ENCODE measurements around the gene CAPN9. TPM values are rescaled to one million over a fixed set of nuclear protein-coding genes. Genes with fewer than 3 reads are reported as not detected.
"Not testable (repeated sequence)": the region's sequence is repeated elsewhere in the genome, so short reads cannot be mapped to it uniquely, and the experiment has no call there.

Gene CAPN9
- total RNA-seq, 4 donors from 2014 or later, result not detected

DNA sequence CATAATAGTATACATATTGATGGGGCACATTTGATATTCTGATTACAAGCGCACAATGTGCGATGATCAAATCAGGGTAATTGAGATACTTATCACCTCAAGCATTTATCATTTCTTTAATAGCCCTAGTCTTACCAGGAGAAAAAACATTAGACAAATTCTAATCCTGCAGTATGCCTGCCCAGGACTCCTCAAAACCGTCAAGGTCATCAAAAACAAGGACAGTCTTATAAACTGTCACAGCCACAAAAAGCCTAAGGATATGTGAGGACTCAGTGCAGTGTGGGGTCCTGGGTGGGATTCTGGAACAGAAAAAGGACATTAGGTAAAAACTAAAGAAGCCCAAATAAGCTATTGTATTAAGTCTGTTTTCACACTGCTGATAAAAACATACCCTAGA is 19.1 kb downstream of the CAPN9 start:
- no peaks in the 10 kb centered on the region for H3K9me3 ChIP-seq
- no peak for DNase-seq
- H3K4me1 ChIP-seq, result peaks cover 0 to 4% of the 10 kb centered on the region in 2 donors
- H3K4me3 ChIP-seq (replicated peaks in 1 of 3), result no peak overlapping the region
- TF ChIP-seq POLR2A (IDR thresholded peaks at IDR 0.05), result no peak
- TF ChIP-seq, protein P1, sequence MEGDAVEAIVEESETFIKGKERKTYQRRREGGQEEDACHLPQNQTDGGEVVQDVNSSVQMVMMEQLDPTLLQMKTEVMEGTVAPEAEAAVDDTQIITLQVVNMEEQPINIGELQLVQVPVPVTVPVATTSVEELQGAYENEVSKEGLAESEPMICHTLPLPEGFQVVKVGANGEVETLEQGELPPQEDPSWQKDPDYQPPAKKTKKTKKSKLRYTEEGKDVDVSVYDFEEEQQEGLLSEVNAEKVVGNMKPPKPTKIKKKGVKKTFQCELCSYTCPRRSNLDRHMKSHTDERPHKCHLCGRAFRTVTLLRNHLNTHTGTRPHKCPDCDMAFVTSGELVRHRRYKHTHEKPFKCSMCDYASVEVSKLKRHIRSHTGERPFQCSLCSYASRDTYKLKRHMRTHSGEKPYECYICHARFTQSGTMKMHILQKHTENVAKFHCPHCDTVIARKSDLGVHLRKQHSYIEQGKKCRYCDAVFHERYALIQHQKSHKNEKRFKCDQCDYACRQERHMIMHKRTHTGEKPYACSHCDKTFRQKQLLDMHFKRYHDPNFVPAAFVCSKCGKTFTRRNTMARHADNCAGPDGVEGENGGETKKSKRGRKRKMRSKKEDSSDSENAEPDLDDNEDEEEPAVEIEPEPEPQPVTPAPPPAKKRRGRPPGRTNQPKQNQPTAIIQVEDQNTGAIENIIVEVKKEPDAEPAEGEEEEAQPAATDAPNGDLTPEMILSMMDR (IDR thresholded peaks at IDR 0.05), result no peak
- intact Hi-C loops (cut with DNase I), result no loop called here
- no peaks in the 10 kb centered on the region for H3K36me3 ChIP-seq
- H3K27me3 ChIP-seq, result no peaks in the 10 kb centered on the region
- 91 to 96% methylated on average over 3 of the region's 3 CpGs for WGBS, 2 donors
- H3K27ac ChIP-seq, result no peak overlapping the region

DNA sequence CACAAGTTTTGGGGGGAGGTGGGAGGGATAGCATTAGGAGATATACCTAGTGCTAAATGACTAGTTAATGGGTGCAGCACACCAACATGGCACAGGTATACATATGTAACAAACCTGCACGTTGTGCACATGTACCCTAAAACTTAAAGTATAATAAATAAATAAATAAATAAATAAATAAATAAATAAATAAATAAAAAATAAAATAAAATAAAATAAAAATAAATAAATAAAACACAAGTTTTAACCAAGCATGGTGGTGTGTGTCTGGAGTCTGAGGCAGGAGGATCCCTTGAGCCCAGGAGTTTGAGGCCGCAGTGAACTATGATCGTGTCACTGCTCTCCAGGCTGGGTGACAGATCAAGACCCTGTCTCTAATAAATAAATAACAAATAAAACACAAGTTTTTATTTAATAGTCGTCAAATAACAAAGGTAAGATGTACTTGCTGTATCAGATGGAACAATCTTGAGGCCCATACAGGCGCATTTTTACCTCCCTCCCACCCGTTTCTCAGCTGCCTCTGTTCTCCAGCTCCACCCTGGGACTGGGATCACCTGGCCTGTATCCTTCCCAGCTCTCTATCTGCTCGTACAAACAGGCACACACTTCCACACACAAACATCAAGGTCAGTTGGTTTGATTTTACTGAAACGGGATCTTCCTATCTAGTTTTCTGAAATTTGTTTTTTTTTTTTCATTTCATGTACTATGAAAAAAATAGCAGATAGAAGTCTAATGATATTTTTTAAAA is 20.8 kb downstream of the CAPN9 start:
- 87 to 89% methylated on average over 8 of the region's 8 CpGs for WGBS, 2 donors
- not testable (repeated sequence) for H3K27ac ChIP-seq

DNA sequence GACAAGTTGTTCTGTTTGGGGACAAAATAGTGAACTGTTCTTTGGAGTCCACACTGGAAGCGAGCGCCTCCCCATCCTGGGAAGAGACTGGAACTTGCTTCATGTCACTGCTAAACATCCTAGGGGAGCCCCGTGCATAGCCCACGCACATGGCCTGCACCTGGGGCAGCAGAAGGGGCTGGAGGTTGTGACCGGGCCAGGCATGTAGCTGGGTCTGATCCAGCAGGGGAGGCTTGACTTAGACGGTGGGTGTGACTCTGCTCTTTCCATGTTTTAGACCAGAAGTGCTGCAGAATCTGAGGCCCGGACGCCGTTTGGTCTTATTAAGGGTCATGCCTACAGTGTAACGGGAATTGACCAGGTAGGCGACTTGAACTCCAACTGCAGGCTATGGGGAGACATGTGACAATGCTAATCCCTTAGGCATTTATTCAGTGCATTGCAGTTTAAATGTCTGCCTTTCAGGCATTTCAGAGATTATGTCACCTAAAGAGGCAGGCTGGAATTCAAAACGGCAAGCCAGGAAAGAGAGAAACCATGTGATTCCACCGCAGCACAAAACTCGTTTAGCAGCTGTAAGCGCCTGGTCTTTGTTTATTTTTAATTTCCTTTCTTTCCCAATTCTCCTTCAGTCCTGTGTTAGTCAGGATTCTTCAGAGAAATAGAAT is 21.8 kb downstream of the CAPN9 start:
- Histone ChIP-seq H3K27ac (peak overlapping the region in 2 of 3 donors; percentile 22 to 39), H3K9me3 (no peaks in the 10 kb centered on the region), H3K4me3 (replicated peaks in 1 of 3) (no peak overlapping the region), H3K36me3 (no peaks in the 10 kb centered on the region), H3K27me3 (no peaks in the 10 kb centered on the region), H3K4me1 (peaks cover 4% of the 10 kb centered on the region in 2 donors)
- TF ChIP-seq POLR2A (IDR thresholded peaks at IDR 0.05), result no peak
- DNase-seq, result peak; percentile 49 to 50
- WGBS, 2 donors, result 57 to 58% methylated on average over 15 of the region's 15 CpGs
- intact Hi-C loops (cut with DNase I), result no loop called here

More for the DNA sequence above, 20.8 kb downstream of the CAPN9 start:
- H3K27me3 ChIP-seq; intact Hi-C loops (cut with DNase I); DNase-seq; H3K36me3 ChIP-seq; H3K4me1 ChIP-seq; H3K9me3 ChIP-seq; H3K4me3 ChIP-seq (replicated peaks in 1 of 3): not testable (repeated sequence)

DNA sequence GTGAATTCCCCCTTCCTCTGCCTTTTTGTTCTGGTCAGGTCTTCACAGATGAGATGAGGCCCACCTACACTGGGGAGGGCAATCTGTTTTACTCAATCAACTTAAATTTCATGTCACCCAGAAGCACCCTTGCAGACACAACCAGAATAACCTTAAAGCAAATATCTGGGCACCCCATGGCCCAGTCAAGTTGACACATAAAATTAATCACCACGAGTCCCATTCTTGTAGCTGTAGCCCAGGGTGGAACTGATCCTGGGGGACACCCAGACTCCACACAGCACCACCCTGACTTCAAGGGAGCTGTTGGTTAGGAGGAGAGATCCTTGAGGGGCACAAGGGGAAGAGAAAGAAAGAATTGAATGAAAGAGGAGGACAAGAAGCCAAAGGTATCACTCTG is 23.1 kb downstream of the CAPN9 start:
- Histone ChIP-seq H3K4me1 (peaks cover 4% of the 10 kb centered on the region in 2 donors), H3K27ac (no peak overlapping the region), H3K36me3 (no peaks in the 10 kb centered on the region), H3K9me3 (no peaks in the 10 kb centered on the region), H3K4me3 (replicated peaks in 1 of 3) (no peak overlapping the region), H3K27me3 (no peaks in the 10 kb centered on the region)
- intact Hi-C loops (cut with DNase I), result loop anchor here (5.0 kb wide), 1 partner anchor 128 kb away; the partner anchor contains the start of gene COG2
- TF ChIP-seq, protein P1 (IDR thresholded peaks at IDR 0.05), result no peak
- no peak for DNase-seq
- 81 to 86% methylated on average over 1 of the region's 1 CpG for WGBS, 2 donors

DNA sequence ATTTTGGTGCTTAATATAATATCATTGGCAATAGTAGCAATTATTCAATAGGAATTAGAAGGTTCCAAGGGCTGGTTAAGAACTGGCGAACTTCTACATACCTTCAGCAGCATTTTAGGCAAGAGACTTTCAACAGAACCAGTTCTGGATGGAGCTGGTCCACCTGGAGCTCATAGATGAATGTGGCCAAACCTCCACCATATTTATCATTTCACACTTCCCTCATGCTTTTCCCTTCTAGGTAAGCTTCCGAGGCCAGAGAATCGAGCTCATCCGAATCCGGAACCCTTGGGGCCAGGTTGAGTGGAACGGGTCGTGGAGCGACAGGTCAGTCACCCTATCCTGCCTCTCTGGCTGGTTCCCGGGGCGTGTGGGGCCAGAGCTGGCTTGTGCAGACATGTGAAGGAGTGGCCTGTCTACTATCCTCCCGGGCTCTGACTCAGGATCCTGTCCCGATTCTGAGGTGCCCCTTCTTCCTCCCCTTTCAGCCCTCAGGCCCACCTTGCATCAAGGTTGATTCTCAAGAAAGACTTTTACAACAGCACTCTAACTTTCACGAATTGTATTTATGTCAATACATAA is 24.7 kb downstream of the CAPN9 start:
- H3K4me1 ChIP-seq, result peaks cover 4% of the 10 kb centered on the region in 2 donors
- H3K27ac ChIP-seq, result no peak overlapping the region
- WGBS, 2 donors, result 94 to 97% methylated on average over 13 of the region's 13 CpGs
- TF ChIP-seq, protein P1 (IDR thresholded peaks at IDR 0.05), result no peak
- TF ChIP-seq POLR2A (IDR thresholded peaks at IDR 0.05), result no peak
- DNase-seq, result no peak
- H3K27me3 ChIP-seq, result no peaks in the 10 kb centered on the region
- intact Hi-C loops (cut with DNase I), result loop anchor here (5.0 kb wide), 1 partner anchor 130 kb away; the partner anchor contains the start of gene COG2
- H3K36me3 ChIP-seq, result no peaks in the 10 kb centered on the region
- no peaks in the 10 kb centered on the region for H3K9me3 ChIP-seq
- H3K4me3 ChIP-seq (replicated peaks in 1 of 3), result no peak overlapping the region

Measured in thyroid gland (tissue), 4 donors.